ENCODE measurements around the gene B3GNT9. TPM values are rescaled to one million over a fixed set of nuclear protein-coding genes. Genes with fewer than 3 reads are reported as not detected.
A peak's percentile ranks its signal among the peaks of the same experiment; 100 is the strongest.

The B3GNT9 gene
- total RNA-seq, 4 donors from 2014 or later: 4.1 to 13.1 (median 8.4) TPM

DNA sequence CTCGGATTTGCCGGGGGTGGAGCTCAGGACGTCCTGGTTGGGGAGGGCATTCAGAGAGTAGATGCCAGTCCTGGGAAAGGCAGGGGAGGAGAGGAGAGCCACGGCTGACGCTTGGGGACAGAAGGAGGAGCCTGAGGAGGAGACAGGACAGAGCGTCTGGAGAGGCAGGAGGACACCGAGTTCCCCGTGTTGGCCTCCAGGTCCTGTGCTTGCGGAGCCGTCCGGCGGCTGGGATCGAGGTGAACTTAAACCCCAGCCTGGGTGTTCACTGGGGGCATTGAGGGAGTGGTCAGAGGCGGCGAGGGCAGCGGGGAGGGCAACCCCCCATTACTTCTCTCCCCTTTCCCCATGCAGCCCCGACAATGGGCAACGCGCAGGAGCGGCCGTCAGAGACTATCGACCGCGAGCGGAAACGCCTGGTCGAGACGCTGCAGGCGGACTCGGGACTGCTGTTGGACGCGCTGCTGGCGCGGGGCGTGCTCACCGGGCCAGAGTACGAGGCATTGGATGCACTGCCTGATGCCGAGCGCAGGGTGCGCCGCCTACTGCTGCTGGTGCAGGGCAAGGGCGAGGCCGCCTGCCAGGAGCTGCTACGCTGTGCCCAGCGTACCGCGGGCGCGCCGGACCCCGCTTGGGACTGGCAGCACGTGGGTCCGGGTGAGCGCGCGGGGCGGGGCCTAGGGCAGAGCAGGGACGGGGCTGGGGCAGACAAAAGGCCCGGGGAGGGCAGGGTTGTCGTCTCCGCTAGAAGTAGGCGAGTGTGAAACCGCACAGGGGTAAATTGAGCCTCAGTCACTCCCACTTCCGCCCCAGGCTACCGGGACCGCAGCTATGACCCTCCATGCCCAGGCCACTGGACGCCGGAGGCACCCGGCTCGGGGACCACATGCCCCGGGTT lies 23.3 kb upstream of the B3GNT9 start:
- intact Hi-C loops (cut with DNase I): no loop called here
- H3K4me1 ChIP-seq: peaks cover 63 to 99% (median 66%) of the 10 kb centered on the region in 3 donors
- TF ChIP-seq, protein P1, sequence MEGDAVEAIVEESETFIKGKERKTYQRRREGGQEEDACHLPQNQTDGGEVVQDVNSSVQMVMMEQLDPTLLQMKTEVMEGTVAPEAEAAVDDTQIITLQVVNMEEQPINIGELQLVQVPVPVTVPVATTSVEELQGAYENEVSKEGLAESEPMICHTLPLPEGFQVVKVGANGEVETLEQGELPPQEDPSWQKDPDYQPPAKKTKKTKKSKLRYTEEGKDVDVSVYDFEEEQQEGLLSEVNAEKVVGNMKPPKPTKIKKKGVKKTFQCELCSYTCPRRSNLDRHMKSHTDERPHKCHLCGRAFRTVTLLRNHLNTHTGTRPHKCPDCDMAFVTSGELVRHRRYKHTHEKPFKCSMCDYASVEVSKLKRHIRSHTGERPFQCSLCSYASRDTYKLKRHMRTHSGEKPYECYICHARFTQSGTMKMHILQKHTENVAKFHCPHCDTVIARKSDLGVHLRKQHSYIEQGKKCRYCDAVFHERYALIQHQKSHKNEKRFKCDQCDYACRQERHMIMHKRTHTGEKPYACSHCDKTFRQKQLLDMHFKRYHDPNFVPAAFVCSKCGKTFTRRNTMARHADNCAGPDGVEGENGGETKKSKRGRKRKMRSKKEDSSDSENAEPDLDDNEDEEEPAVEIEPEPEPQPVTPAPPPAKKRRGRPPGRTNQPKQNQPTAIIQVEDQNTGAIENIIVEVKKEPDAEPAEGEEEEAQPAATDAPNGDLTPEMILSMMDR (IDR thresholded peaks at IDR 0.05): peak in 5 of 6 experiments; percentile 21 to 54 (median 36)
- peak in 3 of 4 donors; percentile 46 to 82 (median 70) for TF ChIP-seq POLR2A (IDR thresholded peaks at IDR 0.05)
- WGBS, 2 donors: 0 to 3% methylated on average over 19 to 38 of the region's 71 CpGs
- peak overlapping the region; percentile 94 to 97 (median 94) for H3K27ac ChIP-seq
- peaks cover 0 to 4% (median 0%) of the 10 kb centered on the region in 4 donors for H3K27me3 ChIP-seq
- no peak for DNase-seq
- H3K9me3 ChIP-seq: no peaks in the 10 kb centered on the region
- H3K4me3 ChIP-seq: peak overlapping the region; percentile 37 to 69 (median 51)
- peaks cover 0 to 12% (median 0%) of the 10 kb centered on the region in 3 donors for H3K36me3 ChIP-seq

DNA sequence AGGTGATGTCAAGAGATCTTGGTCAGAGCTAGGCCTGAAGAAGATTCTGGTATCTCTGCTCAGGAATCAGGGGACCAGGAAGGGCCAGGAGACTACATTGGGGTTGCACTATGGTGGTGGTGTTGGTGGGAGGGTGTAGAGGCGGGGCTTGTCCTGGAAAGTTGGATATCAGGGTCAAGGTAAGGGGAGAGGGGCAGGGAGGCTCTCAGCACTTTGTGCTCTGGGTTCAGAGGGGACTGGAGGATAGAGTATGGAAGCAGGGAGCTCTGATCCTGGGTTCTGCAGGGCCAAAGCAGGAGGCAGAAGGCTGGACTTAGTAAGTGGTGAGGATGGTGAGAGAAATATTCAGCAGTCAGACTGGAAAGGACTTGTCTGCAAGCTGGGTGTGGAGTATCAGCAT lies 22.5 kb upstream of the B3GNT9 start:
- H3K36me3 ChIP-seq: peaks cover 0 to 12% (median 0%) of the 10 kb centered on the region in 3 donors
- H3K9me3 ChIP-seq: no peaks in the 10 kb centered on the region
- intact Hi-C loops (cut with DNase I): no loop called here
- H3K4me1 ChIP-seq: peaks cover 56 to 98% (median 62%) of the 10 kb centered on the region in 3 donors
- no peak for DNase-seq
- peak overlapping the region; percentile 37 to 69 (median 51) for H3K4me3 ChIP-seq
- peak overlapping the region; percentile 94 to 97 (median 94) for H3K27ac ChIP-seq
- 77 to 100% methylated on average over 1 of the region's 1 CpG for WGBS, 2 donors
- H3K27me3 ChIP-seq: peaks cover 0 to 4% (median 0%) of the 10 kb centered on the region in 4 donors
- TF ChIP-seq POLR2A (IDR thresholded peaks at IDR 0.05): no peak
- TF ChIP-seq, protein P1 (IDR thresholded peaks at IDR 0.05): no peak

DNA sequence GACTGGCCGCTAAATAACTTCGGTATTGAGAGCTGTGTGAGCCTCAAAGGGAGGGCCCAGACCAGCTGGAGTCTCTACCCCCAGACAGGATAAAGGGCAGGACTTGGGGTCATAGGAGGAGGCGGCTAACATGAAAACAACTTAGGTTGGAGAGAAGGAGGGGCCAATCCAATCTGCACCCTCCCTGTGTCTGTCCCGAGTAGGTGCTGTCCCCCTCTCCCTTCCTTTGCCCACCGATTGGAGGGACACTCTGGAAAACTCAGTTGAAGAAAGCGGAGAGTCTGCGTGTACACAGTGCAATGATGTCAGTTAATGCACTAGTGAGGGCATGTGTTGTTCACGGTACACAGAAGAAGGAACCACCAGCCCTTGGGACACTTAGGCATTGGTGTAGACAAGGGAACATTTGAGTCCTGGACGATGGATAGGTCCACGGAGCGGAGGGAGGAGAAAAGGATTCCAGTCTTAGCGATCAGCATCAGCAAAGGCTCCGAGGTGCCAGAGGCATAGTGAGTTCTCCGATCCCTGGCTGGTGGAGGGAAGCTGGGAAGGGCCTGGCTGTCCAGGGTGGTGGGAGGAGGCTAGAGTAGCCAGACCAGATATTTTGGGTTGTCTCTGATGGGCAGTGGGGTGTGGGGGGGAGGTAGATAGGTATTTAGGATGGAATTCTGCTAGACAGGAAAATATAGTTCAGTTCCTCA lies 20.3 kb upstream of the B3GNT9 start:
- Histone ChIP-seq H3K36me3 (peaks cover 0 to 19% (median 0%) of the 10 kb centered on the region in 3 donors), H3K27me3 (peaks cover 0 to 9% (median 0%) of the 10 kb centered on the region in 4 donors), H3K9me3 (no peaks in the 10 kb centered on the region), H3K4me3 (peak overlapping the region; percentile 31 to 68 (median 56)), H3K4me1 (peaks cover 44 to 78% (median 48%) of the 10 kb centered on the region in 3 donors), H3K27ac (peak overlapping the region; percentile 93 to 97 (median 97))
- DNase-seq: no peak
- intact Hi-C loops (cut with DNase I): no loop called here
- peak in 1 of 4 donors; percentile 6 for TF ChIP-seq POLR2A (IDR thresholded peaks at IDR 0.05)
- TF ChIP-seq, protein P1 (IDR thresholded peaks at IDR 0.05): no peak
- 26 to 48% methylated on average over 11 to 12 of the region's 14 CpGs for WGBS, 2 donors

DNA sequence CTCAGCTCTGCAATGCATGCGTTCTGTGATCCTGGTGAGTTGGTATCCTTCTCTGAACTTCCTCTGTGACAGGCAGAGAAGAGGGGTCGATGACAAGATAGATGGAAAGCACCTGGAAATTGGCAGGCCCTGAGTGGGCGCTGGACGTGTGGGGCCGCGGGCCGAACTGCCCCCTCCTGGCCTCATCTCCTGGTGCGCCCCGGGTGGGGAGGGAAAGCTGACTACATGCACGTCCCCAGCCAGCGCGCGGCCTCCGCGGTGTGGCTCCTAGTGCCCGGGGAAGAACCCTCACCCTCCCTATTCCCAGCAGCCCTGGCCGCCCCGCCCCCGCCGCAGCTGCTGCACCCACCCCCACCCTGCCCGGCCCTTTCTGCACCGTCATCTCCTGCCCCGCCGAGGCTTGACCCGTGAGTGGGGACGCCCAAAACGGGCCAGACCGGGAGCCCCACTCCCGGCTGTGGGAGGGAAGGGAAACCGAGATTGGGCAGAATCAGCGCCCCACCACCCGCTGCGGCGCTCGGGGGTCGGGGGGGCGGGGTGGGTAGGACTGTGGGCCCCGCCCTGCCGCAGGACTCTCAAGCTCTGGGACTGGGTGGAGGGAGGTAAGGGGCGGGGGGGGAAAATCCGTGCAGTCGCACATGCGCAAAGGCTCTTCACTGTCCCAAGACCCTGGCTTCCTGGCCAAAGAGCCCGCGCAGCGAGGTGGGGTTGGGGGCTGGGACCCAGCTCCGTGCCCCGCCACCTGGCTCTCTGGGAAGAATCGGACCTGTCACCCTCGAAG lies 19.6 kb upstream of the B3GNT9 start, which contains the start of gene NOL3:
Gene NOL3 (plus strand): TSS at position 371 of the 781 bp plus-strand sequence.
- peak in 2 of 4 donors; percentile 38 to 59 for TF ChIP-seq POLR2A (IDR thresholded peaks at IDR 0.05)
- TF ChIP-seq, protein P1 (IDR thresholded peaks at IDR 0.05): no peak
- Histone ChIP-seq H3K27me3 (peaks cover 0 to 16% (median 0%) of the 10 kb centered on the region in 4 donors), H3K4me1 (peaks cover 44 to 78% (median 53%) of the 10 kb centered on the region in 3 donors), H3K9me3 (no peaks in the 10 kb centered on the region), H3K36me3 (peaks cover 0 to 12% (median 0%) of the 10 kb centered on the region in 3 donors), H3K27ac (peak within 1 kb of the TSS; percentile 93 to 97 (median 97)), H3K4me3 (peak within 1 kb of the TSS; percentile 31 to 68 (median 56))
- intact Hi-C loops (cut with DNase I): no loop called here
- WGBS, 2 donors: 4% methylated on average over 9 of the region's 50 CpGs; no CpG with 5 or more reads in 1 of the 2 donors
- DNase-seq: peak; percentile 36
